Testis (tissue), 2 donors: ENCODE data around the gene SLC27A6.

ENCODE experiments used
- CTCF ChIP-seq, 3 experiments: fragments of 450-650 bp in 2 of 3; fragments of 200-600 bp in 1 of 3; sonication (generic) in 1 of 3; IDR thresholded peaks; one replicate each; pipeline ENCODE4 v1.5.1; 2016 to 2019; ENCODE audit warnings: antibody characterized with exemption in 3 of 3, mild to moderate bottlenecking in 2 of 3, moderate library complexity in 1 of 3
- POLR2A ChIP-seq: fragments of 450-650 bp; IDR thresholded peaks from one replicate; pipeline ENCODE4 v1.6.1; 2017; ENCODE audit warnings: antibody characterized with exemption, mild to moderate bottlenecking, moderate library complexity

- TF ChIP-seq CTCF (IDR thresholded peaks at IDR 0.05), result no peak
- TF ChIP-seq POLR2A, result no peak
Observed at GRCh38 chr5:128965638-128966302, 482 bp downstream of the SLC27A6 start.
